PC-3 (cell line): ENCODE measurements around the gene GLRX. TPM values are rescaled to one million over a fixed set of nuclear protein-coding genes. Genes with fewer than 3 reads are reported as not detected.

ENCODE experiments used
- ATAC-seq: fragments of 200-7000 bp; cut with Tn5 transposase; 2 replicates; pipeline ENCODE4 v1.9.1; 2020; ENCODE audit warnings: mild to moderate bottlenecking, moderate library complexity
- BruUV-seq: library from RNA; stranded (reverse); fragments of 400-500 nt; replicated peaks from 2 replicates; lab custom pipeline; 2021; lab: Mats Ljungman, UMichigan
- CTCF ChIA-PET: fragments of 300-600 bp; sonication (Branson Sonifier 250); formaldehyde crosslinking; loops from one replicate; lab custom pipeline; 2022; ENCODE audit warnings: antibody characterized with exemption; lab: Charles Lee
- POLR2A ChIA-PET: fragments of 300-600 bp; sonication (Branson Sonifier 250); formaldehyde crosslinking; loops from one replicate; lab custom pipeline; 2022; ENCODE audit warnings: antibody characterized with exemption; ENCODE audit not compliant: unreplicated experiment; lab: Charles Lee
- DNase-seq: peaks from one replicate; pipeline ENCODE4 v3.0.0-alpha.2; 2015
- H2AFZ ChIP-seq: fragments of 300-600 bp; sonication (generic); 2 replicates; pipeline ENCODE4 v1.6.0; 2016; ENCODE audit warnings: antibody characterized with exemption, low read length
- H3F3A ChIP-seq: fragments of 300-600 bp; sonication (generic); one replicate; pipeline ENCODE4 v1.6.0; 2017; ENCODE audit warnings: antibody characterized with exemption, low read length, control low read depth, mild to moderate bottlenecking; ENCODE audit not compliant: unreplicated experiment
- H3K27ac ChIP-seq: fragments of 300-600 bp; sonication (generic); 2 replicates; pipeline ENCODE4 v1.5.1; 2016; ENCODE audit warnings: mild to moderate bottlenecking, low read length
- H3K27me3 ChIP-seq: fragments of 300-600 bp; sonication (generic); 2 replicates; pipeline ENCODE4 v1.6.1; 2016; ENCODE audit warnings: low read length, mixed read lengths
- H3K36me3 ChIP-seq: fragments of 300-600 bp; sonication (generic); 2 replicates; pipeline ENCODE4 v1.6.1; 2016; ENCODE audit warnings: low read depth, mixed run types, low read length, mixed read lengths
- H3K4me1 ChIP-seq: fragments of 300-600 bp; sonication (generic); 2 replicates; pipeline ENCODE4 v1.5.1; 2016; ENCODE audit warnings: low read length; ENCODE audit not compliant: insufficient read depth
- H3K4me2 ChIP-seq: fragments of 300-600 bp; sonication (generic); 2 replicates; pipeline ENCODE4 v1.6.0; 2016; ENCODE audit warnings: low read length
- H3K4me3 ChIP-seq: fragments of 300-600 bp; sonication (generic); 2 replicates; pipeline ENCODE4 v1.5.1; 2016; ENCODE audit warnings: mild to moderate bottlenecking, low read length, mixed read lengths
- H3K79me2 ChIP-seq: fragments of 300-600 bp; sonication (generic); 2 replicates; pipeline ENCODE4 v1.6.1; 2017; ENCODE audit warnings: low read length, mixed read lengths
- H3K9ac ChIP-seq: fragments of 300-600 bp; sonication (generic); 2 replicates; pipeline ENCODE4 v1.6.0; 2016; ENCODE audit warnings: mild to moderate bottlenecking, low read length
- H3K9me2 ChIP-seq: fragments of 300-600 bp; sonication (generic); replicated peaks from 2 replicates; pipeline ENCODE4 v1.6.1; 2016; ENCODE audit warnings: mixed run types, low read length, mixed read lengths
- H3K9me3 ChIP-seq: fragments of 300-600 bp; sonication (generic); 2 replicates; pipeline ENCODE4 v1.6.1; 2016; ENCODE audit warnings: low read length, mixed read lengths
- H4K20me1 ChIP-seq: fragments of 300-600 bp; sonication (generic); 2 replicates; pipeline ENCODE4 v1.6.1; 2016; ENCODE audit warnings: low read length, mixed read lengths
- EZH2 ChIP-seq: fragments of 300-600 bp; sonication (generic); IDR thresholded peaks from one replicate; pipeline ENCODE4 v1.6.1; 2017; ENCODE audit warnings: antibody characterized with exemption, mild to moderate bottlenecking, low read length; ENCODE audit not compliant: unreplicated experiment
- EZH2phosphoT487 ChIP-seq: fragments of 300-600 bp; sonication (generic); IDR thresholded peaks from 2 replicates; pipeline ENCODE4 v1.6.1; 2018; ENCODE audit warnings: mild to moderate bottlenecking, antibody characterized with exemption, low read length, borderline replicate concordance
- intact Hi-C: fragments of 100-400 bp; cut with micrococcal nuclease; formaldehyde crosslinking; loops from 2 replicates; pipeline ENCODE4 v1.9.0; 2023
- total RNA-seq: library from RNA; depleted of rRNA; stranded (reverse); fragments of >200 nt; gene quantifications from 2 replicates; pipeline ENCODE4 v1.2.3, GENCODE V29; 2014
- TF ChIP-seq, protein P1 (sequence below): fragments of 300-600 bp; sonication (generic); conservative IDR thresholded peaks from 2 replicates; pipeline ENCODE4 v1.5.1; 2017; ENCODE audit warnings: antibody characterized with exemption, low read depth, mild to moderate bottlenecking, low read length

GLRX gene
- total RNA-seq, 1 experiment from 2014 or later: 27.4 TPM

DNA sequence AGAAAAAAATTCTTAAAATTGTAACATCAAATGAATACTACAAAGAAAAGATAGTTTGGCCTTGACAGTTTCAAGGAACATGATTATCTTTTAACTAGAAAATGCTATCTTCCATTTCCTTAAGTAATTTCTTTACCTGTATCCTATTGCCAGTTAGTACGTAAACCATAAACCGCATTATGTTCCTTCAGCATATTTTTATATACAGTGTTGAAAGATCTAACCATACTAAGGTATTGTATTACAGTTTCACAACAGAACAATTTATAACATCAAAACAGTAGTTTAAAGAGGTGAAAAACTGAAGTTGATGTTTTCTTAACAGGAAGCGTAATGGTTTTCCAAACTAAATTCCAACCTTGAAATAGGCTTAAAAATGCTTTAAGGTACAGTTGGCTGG lies 45.1 kb downstream of the GLRX start:
- Histone ChIP-seq H3K4me2 (no peak overlapping the region), H2AFZ (no peak overlapping the region), H3K79me2 (no peaks in the 10 kb centered on the region), H3K27ac (no peak overlapping the region), H3K4me3 (no peak overlapping the region), H4K20me1 (no peaks in the 10 kb centered on the region), H3F3A (no peaks in the 10 kb centered on the region), H3K9me3 (no peaks in the 10 kb centered on the region), H3K4me1 (peaks cover 11% of the 10 kb centered on the region), H3K36me3 (no peaks in the 10 kb centered on the region), H3K9ac (no peak overlapping the region), H3K9me2 (no peaks in the 10 kb centered on the region), H3K27me3 (no peaks in the 10 kb centered on the region)
- intact Hi-C loops: no loop called here
- no peak for ATAC-seq
- ChIA-PET POLR2A (no interaction called here), CTCF (no interaction called here)
- DNase-seq: no peak
- no TSS peak for BruUV-seq
- no peak for TF ChIP-seq EZH2

DNA sequence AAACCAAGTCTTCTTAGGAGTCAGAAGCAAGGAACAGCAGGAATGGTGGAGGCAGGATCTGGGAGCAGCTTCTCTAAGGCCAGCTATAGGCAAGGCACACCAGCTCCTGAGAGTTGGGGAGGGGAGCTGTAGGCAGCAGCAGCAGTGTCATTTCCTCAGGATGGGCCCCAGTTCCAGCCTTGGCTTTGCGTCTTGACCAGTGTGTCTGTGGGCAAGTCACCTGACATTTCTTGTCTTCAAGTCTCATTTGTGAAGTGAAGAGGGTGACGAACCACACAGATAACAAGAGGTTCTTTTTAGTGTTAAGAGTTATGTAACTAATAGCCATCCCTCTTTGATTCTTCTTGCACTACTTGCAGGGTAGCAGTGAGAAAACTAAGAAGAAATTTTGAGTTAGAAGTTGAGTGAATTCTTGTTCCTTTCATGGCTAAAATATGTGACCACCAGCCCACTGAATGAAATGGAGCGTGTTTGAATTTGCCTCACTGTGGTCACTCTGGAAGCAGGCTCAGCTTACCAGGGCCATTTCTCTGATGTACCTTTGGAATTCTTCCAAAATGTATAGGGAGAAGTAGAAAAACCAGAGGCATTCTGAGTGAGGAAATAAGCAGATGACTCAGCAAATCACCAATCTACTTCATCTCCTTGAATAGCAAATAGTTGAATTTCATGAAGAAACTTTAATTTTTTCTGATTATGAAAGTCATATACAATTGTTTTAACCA lies 49.0 kb downstream of the GLRX start:
- Histone ChIP-seq H3K27ac (no peak overlapping the region), H3K27me3 (no peaks in the 10 kb centered on the region), H3K79me2 (no peaks in the 10 kb centered on the region), H2AFZ (no peak overlapping the region), H3K9ac (no peak overlapping the region), H3K9me3 (no peaks in the 10 kb centered on the region), H3K36me3 (no peaks in the 10 kb centered on the region), H3K4me3 (no peak overlapping the region), H4K20me1 (no peaks in the 10 kb centered on the region), H3K9me2 (no peaks in the 10 kb centered on the region), H3K4me1 (peaks cover 11% of the 10 kb centered on the region), H3F3A (no peaks in the 10 kb centered on the region), H3K4me2 (peak overlapping the region; percentile 15; the same call in 1 of the 2 replicates)
- TF ChIP-seq, protein P1, sequence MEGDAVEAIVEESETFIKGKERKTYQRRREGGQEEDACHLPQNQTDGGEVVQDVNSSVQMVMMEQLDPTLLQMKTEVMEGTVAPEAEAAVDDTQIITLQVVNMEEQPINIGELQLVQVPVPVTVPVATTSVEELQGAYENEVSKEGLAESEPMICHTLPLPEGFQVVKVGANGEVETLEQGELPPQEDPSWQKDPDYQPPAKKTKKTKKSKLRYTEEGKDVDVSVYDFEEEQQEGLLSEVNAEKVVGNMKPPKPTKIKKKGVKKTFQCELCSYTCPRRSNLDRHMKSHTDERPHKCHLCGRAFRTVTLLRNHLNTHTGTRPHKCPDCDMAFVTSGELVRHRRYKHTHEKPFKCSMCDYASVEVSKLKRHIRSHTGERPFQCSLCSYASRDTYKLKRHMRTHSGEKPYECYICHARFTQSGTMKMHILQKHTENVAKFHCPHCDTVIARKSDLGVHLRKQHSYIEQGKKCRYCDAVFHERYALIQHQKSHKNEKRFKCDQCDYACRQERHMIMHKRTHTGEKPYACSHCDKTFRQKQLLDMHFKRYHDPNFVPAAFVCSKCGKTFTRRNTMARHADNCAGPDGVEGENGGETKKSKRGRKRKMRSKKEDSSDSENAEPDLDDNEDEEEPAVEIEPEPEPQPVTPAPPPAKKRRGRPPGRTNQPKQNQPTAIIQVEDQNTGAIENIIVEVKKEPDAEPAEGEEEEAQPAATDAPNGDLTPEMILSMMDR: no peak
- no peak for TF ChIP-seq EZH2
- no peak for TF ChIP-seq EZH2phosphoT487
- DNase-seq: peak; percentile 68
- no TSS peak for BruUV-seq
- ChIA-PET CTCF (no interaction called here), POLR2A (no interaction called here)
- no peak for ATAC-seq
- intact Hi-C loops: loop anchor here (2.0 kb wide), 1 partner anchor 109 kb away; no protein-coding TSS in a partner anchor

DNA sequence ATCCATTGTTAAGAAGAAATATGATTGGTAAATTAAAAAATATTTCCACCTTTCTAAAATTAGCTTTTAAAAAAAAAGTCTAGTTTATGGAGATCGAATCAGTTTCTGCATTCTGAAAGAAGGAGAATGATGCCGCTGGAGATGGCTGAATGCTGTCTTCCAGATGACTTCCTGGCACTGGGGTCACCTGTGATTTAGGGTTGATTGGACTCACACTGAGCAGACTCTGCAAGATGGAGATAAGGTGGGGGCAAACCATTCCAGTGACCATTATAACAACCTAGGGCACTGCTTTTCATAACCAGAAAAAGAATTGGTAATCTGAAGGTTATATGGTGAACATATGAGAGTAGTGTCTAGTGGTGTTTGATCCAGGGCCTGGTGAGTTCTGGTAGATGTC lies 50.6 kb downstream of the GLRX start:
- Histone ChIP-seq H3K27ac (no peak overlapping the region), H4K20me1 (no peaks in the 10 kb centered on the region), H3K4me1 (peaks cover 11% of the 10 kb centered on the region), H3K36me3 (no peaks in the 10 kb centered on the region), H2AFZ (no peak overlapping the region), H3K9me3 (no peaks in the 10 kb centered on the region), H3K9me2 (no peaks in the 10 kb centered on the region), H3K4me3 (no peak overlapping the region), H3K9ac (no peak overlapping the region), H3K79me2 (no peaks in the 10 kb centered on the region), H3F3A (no peaks in the 10 kb centered on the region), H3K4me2 (no peak overlapping the region), H3K27me3 (no peaks in the 10 kb centered on the region)
- ChIA-PET POLR2A (no interaction called here), CTCF (no interaction called here)
- no peak for ATAC-seq
- no peak for DNase-seq
- TF ChIP-seq EZH2 (no peak), EZH2phosphoT487 (no peak)
- TF ChIP-seq, protein P1: no peak
- no TSS peak for BruUV-seq
- intact Hi-C loops: no loop called here
